GM12891 (cell line): ENCODE results near the gene GRIK1.

Source experiments
- DNase-seq: peaks from one replicate; pipeline ENCODE4 v3.0.0; 2011; ENCODE audit warnings: low spot score; ENCODE audit not compliant: insufficient read length
- FAIRE-seq: peaks from 2 replicates; lab custom pipeline; 2011; peaks lifted over from hg19 to GRCh38; lab: Jason Lieb, UNC
- PAX5 ChIP-seq: IDR thresholded peaks from 2 replicates; pipeline ENCODE4 v1.6.1; 2011; ENCODE audit warnings: low read length, moderate library complexity, mild to moderate bottlenecking; ENCODE audit not compliant: insufficient read depth, severe bottlenecking
- POLR2A ChIP-seq: IDR thresholded peaks from 2 replicates; pipeline ENCODE4 v1.6.1; 2011; ENCODE audit warnings: low read depth, low read length, control low read depth
- POLR2AphosphoS5 ChIP-seq: IDR thresholded peaks from 2 replicates; pipeline ENCODE4 v1.6.1; 2011; ENCODE audit warnings: low read depth, low read length, control low read depth
- POU2F2 ChIP-seq: IDR thresholded peaks from 2 replicates; pipeline ENCODE4 v1.6.1; 2011; ENCODE audit warnings: low read depth, mild to moderate bottlenecking, control low read depth, low read length, moderate library complexity
- SPI1 ChIP-seq: IDR thresholded peaks from 2 replicates; pipeline ENCODE4 v1.6.1; 2011; ENCODE audit warnings: low read depth, low read length, control low read depth
- TAF1 ChIP-seq: IDR thresholded peaks from 2 replicates; pipeline ENCODE4 v1.6.1; 2011; ENCODE audit warnings: low read depth, low read length, control low read depth

Gene GRIK1

DNA sequence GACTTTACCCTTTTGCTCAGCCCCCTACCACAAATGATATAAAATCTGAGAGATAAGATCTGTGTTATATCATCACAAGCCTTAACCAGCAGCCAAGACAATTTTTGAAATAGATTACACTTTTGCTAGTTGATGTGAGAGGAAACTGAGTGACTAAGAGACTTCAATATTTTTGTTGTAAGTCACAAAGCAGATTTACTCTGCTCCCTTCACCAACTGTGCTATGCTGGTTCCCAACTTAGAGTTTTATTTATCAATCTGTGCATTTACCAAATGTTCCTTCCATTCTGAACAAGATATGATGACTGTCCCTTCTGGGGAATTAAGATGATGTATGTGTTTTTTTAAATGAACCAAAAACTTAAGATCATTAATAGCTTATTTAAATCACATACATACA lies 12.1 kb upstream of the GRIK1 start:
- no peak for FAIRE-seq
- no peak for TF ChIP-seq POU2F2
- no peak for TF ChIP-seq SPI1
- TF ChIP-seq TAF1: no peak
- no peak for TF ChIP-seq POLR2AphosphoS5
- TF ChIP-seq PAX5: no peak
- no peak for TF ChIP-seq POLR2A

DNA sequence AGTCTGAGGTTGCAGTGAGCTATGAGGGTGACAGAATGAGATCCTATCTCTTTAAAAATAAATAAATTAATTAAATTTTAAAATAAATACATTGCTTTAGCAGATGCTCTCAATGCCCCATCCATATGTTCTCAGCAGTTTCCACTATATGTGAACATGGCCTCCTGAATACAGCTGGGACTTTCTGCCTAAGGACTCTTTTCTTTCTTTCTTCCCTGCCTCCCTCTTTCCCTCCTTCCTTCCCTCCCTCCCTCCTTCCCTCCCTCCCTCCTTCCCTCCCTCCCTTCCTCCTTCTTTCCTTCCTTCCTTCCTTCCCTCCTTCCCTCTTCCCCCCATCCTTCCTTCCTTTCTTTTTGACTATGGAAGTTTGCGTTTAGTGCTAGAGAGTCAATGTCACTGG lies 10.2 kb upstream of the GRIK1 start:
- TF ChIP-seq POLR2AphosphoS5: no peak
- no peak for TF ChIP-seq POLR2A
- TF ChIP-seq PAX5: no peak
- TF ChIP-seq POU2F2: no peak
- no peak for TF ChIP-seq TAF1
- no peak for TF ChIP-seq SPI1
- no peak for DNase-seq
- no peak for FAIRE-seq

More for the DNA sequence above, 12.1 kb upstream of the GRIK1 start:
- DNase-seq: no peak

DNA sequence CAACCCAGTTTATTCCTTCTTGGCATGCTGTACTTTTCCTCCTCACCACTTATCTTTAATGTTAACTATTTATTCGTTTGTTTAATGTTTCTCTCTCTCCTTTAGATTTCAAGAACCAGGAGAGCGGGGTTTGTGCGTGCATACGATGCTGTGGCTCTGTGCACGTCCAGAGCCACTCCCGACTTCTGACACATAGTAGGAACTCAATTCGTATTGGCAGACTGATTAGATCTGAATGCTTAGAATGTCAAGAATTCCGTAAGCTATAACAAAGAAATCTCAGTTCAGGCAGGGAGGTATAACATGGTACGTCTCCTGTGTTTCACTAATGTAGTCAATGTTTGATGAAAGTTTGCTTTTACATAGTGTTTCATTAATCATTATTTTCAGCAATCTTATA lies 7.3 kb upstream of the GRIK1 start:
- TF ChIP-seq PAX5: no peak
- no peak for TF ChIP-seq POLR2AphosphoS5
- TF ChIP-seq SPI1: no peak
- TF ChIP-seq POLR2A: no peak
- TF ChIP-seq POU2F2: no peak
- no peak for TF ChIP-seq TAF1
- FAIRE-seq (no peak), DNase-seq (no peak)

DNA sequence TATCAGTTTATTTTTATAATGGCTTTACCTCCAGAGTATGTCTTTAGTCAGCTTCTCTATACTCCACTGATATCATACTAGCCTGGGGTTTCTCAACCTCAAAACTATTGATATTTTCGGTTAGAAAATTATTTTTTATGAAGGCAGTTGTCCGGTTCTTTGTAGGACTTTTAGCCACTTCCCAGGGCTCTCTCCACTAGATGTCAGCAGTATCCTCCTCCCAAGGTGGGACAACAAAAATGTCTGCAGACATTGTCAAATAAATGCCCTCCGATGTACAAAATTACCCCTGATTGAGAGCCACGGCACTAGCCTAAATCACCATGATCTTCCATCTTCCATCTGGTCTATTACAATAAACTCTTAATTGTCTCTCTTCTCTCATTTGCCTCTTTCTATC lies 4.1 kb upstream of the GRIK1 start:
- TF ChIP-seq SPI1 (no peak), POLR2AphosphoS5 (no peak), POU2F2 (no peak), TAF1 (no peak), POLR2A (no peak), PAX5 (no peak)
- DNase-seq: no peak
- FAIRE-seq: no peak

DNA sequence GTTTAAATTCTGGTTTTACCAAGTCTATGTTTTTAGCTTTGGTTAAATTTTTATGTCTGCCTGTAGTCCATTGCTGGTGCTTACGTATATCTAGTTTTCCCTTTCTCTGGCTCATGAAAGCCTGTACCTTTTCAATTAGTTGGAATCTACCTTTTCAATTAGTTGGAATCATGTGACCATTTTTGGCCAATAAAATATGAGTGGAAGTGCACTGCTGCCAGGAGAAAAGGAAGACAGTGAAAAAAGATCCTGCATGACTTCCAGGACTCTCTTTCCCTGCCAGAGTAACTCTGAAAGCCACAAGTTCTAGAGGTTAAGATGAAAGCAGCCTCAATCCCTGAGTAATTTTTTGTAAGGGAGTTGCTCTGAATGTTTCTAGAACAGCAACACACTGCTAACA lies 2.2 kb upstream of the GRIK1 start:
- DNase-seq (no peak), FAIRE-seq (no peak)

DNA sequence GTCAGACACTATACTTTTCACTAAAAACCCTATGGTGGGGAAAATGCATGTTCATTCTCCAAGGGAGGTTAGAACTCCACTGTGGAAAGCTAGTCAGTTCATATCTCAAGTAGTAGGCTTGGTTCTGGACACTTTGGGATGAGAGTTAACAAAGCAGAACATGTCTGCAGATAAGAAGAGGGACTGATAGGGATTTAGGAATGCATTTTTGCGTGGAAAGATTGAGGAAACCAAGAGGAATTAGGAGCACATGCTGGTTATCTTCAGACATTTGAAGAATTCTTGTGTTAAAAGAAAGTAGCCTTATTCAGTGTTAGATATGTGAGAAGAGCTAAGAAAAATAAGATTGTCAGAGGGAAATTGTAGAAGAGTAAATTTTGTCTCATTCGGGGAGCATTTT lies 1.2 kb upstream of the GRIK1 start:
- TF ChIP-seq TAF1 (no peak), POU2F2 (no peak), POLR2A (no peak), SPI1 (no peak), PAX5 (no peak), POLR2AphosphoS5 (no peak)
- no peak for DNase-seq
- FAIRE-seq: no peak

More for the DNA sequence above, 2.2 kb upstream of the GRIK1 start:
- TF ChIP-seq TAF1: no peak
- TF ChIP-seq PAX5: no peak
- no peak for TF ChIP-seq POLR2A
- no peak for TF ChIP-seq POU2F2
- TF ChIP-seq POLR2AphosphoS5: no peak
- TF ChIP-seq SPI1: no peak

DNA sequence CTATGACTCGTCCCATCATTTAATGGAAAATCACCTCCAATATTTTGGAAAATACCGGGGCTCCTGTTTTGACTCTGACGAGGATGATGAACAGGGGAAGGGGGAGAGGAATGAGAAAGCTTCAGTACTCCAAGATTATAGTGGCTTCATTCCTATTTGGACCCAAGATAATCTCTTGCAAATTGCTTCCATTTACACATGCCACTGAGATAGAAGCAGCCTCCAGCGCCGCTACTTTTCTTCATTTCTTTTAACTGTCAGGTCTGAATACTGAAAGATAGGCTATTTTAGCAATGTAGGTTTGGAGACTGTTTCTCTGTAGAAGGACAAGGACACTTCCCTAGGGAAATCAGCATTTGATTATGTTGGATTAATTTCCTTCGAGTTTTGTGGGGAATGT lies 565 bp upstream of the GRIK1 start:
- TF ChIP-seq POLR2A (no peak), PAX5 (no peak), POLR2AphosphoS5 (no peak), TAF1 (no peak), SPI1 (no peak), POU2F2 (no peak)
- no peak for DNase-seq
- no peak for FAIRE-seq

DNA sequence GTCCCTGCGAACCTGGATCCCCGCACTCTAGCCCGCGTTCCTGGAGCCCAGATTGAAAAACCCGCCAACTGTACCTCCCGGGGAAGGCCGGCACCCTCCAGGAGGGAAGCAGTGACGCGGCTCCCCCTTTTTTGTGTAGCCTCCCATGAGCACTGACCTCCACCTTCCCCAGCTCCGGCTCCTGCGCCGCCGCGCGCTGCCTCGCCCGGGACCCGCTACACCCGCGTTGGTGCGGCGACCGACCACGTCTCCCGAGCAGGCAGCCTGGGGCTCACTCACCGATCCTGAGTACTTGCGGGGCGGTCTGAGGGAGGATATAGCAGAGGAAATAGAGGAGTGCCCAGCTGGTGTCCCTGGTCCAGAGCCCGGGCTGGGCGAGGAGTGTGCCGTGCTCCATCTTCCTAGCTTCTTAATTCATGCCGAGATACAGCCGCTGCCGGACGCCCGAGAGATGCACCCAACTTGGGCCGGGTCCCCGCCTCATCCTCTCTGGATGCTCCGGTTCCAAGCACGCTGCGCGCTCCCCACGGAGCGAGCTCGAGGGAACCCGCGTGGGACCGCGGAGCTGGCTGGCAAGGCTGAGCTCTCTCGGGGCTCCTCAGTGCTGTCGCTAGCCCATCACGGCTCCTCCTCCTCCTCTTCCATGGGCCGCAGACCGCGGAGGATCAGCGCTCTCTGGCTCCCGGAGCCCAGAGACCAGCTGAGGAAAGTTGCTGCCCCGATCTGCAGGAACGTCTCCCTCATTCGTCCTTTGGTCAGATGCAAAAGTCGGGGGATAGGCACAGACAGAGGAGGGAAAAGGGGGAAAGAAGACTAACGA lies 482 bp downstream of the GRIK1 start:
- FAIRE-seq (no peak), DNase-seq (no peak)
- TF ChIP-seq TAF1 (no peak), POLR2A (no peak), PAX5 (no peak), POU2F2 (no peak), POLR2AphosphoS5 (no peak), SPI1 (no peak)

DNA sequence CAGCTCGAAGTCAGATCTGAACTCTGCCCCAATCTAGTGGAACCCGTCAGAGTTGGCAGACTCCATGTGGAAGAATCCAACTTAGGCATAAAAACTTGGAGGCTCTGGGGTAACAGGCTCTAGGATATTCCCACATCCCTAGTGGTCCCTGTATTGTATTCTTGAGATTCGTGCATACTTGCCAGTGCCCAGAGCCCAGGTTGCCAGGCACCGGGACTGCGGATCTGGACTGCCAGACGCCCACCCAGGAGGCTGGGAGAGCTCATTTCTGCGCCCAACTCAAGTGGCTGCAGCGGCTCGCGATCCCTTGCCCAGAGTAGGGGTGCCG lies 1.1 kb downstream of the GRIK1 start:
- DNase-seq: no peak
- TF ChIP-seq SPI1 (no peak), POLR2AphosphoS5 (no peak), POU2F2 (no peak), TAF1 (no peak), PAX5 (no peak), POLR2A (no peak)
- FAIRE-seq: no peak

DNA sequence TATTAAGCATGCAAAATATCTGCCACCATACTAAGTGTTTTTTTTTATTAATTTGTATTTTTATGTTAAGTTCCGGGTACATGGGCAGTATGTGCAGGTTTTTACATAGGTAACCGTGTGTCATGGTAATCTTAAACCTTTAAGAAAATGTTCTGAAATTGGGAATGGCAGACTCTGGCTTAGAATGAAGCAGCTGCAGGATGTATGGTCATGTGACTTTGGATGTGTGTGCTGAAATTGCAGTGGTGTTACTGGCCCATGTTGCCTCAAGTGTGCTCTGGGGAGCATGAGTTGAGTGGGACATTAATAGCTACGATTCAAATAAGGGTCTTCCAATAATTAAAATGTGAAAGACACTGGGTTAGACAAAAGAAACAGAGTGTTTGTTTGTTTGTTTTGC lies 6.7 kb downstream of the GRIK1 start:
- FAIRE-seq (no peak), DNase-seq (no peak)
- TF ChIP-seq POLR2AphosphoS5 (no peak), POLR2A (no peak), POU2F2 (no peak)
